Ovary (tissue), 9 donors: ENCODE measurements around the gene ABCC3. TPM values are rescaled to one million over a fixed set of nuclear protein-coding genes. Genes with fewer than 3 reads are reported as not detected.

Experiments
- DNase-seq, 5 donors: peaks; one replicate each; pipeline ENCODE4 v3.0.0-alpha.2; 2019 to 2020
- H3K27ac ChIP-seq, 2 donors: fragments of 200-600 bp; one replicate each; pipeline versions ENCODE4 v1.5.1 to v1.8.0; 2019 to 2022
- H3K27me3 ChIP-seq: fragments of 200-600 bp; one replicate; pipeline ENCODE4 v1.8.0; 2022
- H3K36me3 ChIP-seq: fragments of 200-600 bp; sonication (generic); one replicate; pipeline ENCODE4 v1.5.1; 2019
- H3K4me1 ChIP-seq: one replicate; pipeline ENCODE4 v1.8.1; 2013; ENCODE audit warnings: mild to moderate bottlenecking, moderate library complexity; ENCODE audit not compliant: insufficient read depth
- H3K4me3 ChIP-seq: fragments of 200-600 bp; sonication (generic); one replicate; pipeline ENCODE4 v1.5.1; 2017
- H3K9me3 ChIP-seq, 2 donors: fragments of 200-600 bp in 1 of 2; sonication (generic) in 1 of 2; one replicate each; pipeline versions ENCODE4 v1.5.1 to v1.8.1; 2013 to 2019; ENCODE audit warnings: mild to moderate bottlenecking in 1 of 2, moderate library complexity in 1 of 2
- EP300 ChIP-seq: sonication (generic); formaldehyde crosslinking; IDR thresholded peaks from one replicate; pipeline ENCODE4 v1.6.1; 2017; ENCODE audit warnings: antibody characterized with exemption
- POLR2A ChIP-seq: fragments of 450-650 bp; IDR thresholded peaks from one replicate; pipeline ENCODE4 v1.6.1; 2017; ENCODE audit warnings: antibody characterized with exemption, mild to moderate bottlenecking, moderate library complexity
- WGBS, 3 donors: extraction: QIAGEN DNeasy Blood & Tissue Kit in 1 of 3; methylation state at CpG; one replicate each; pipeline versions ENCODE4 v1.1.5 to v1.1.7; 2013 to 2017; 5-methylcytosine and 5-hydroxymethylcytosine counted together
- intact Hi-C, 4 donors: fragments of 100-400 bp; cut with DNase I; formaldehyde crosslinking; loops; one replicate each; pipeline versions ENCODE4 v1.11.0 to v1.15.1; 2022 to 2023
- polyA plus RNA-seq, 2 donors: library from polyadenylated mRNA; stranded (reverse); fragments of 200-250 nt in 1 of 2; fragments of 350-450 nt in 1 of 2; fragmentation: Illumina TruSeq in 1 of 2; extraction: RNeasy Lipid Tissue Mini Kit (QIAGEN cat#74804) in 1 of 2; gene quantifications; one replicate each; pipeline ENCODE4 v1.2.3, GENCODE V29; 2013 to 2014
- total RNA-seq, 7 donors: library from RNA; depleted of rRNA in 2 of 7; stranded (reverse); fragments of >200 nt in 2 of 7; fragmentation: NEBNext Ultra II Directional in 3 of 7; extraction: Animal tissue kit (Norgen Biotek cat#: 25700) in 3 of 7; gene quantifications; one replicate each; pipeline versions ENCODE4 v1.1.0 to v1.2.4, GENCODE V29; 2016 to 2023
- TF ChIP-seq, protein P1 (sequence below), 3 donors: fragments of 450-650 bp in 2 of 3; fragments of 200-600 bp in 1 of 3; IDR thresholded peaks; one replicate each; pipeline versions ENCODE4 v1.5.1 to v1.8.0; 2016 to 2022; ENCODE audit warnings: antibody characterized with exemption in 3 of 3, mild to moderate bottlenecking in 1 of 3
- donor health status: DM: no; HTN: no; CAD: no; lungs with moderate emphysema.
- donor health status: DM: no; HTN: no; CAD: no.
- donor health status: Bipolar disorder and iron deficiency.
- donor health status: DM: yes; HTN: yes; CAD: no.
- donor health status: DM: no; HTN: no; CAD: no.
- donor health status: DM: yes; HTN: yes; CAD: no.

Gene ABCC3
- total and polyA plus RNA-seq, 9 donors = 1.4 to 14.2 (median 5.2) TPM

DNA sequence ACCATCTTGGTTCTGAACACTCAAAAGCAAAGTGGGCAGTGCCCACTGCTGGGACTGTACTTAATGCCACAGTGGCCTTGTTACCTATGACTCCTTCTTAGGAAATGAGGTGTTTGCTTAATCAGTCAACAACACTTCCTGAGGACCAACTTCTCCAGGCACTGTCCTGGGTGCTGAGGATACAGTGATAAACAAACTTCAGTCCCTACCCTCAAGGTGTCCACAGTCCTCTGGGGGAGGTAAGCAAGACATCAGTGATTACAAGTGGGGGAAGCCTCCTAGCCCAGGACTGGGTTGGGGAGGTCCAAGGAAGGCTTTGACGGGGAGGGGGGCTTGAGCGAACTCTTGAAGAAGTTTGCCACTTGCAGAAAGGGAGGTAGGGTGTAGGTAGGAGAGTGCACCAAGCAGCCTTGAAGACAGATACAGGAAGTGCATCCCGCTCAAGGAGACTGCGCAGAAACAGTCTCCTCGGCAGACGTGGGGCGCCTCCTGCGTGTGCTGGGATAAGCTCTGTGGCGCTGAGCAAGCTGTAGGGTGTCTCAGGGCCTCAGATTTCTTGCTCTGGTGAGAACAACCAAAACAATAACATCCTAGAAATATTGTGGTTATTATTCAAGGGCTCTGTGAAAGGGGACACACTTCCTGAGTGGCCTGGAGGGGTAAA, 2.6 kb upstream of the ABCC3 start:
- H3K27ac ChIP-seq = no peak overlapping the region
- TF ChIP-seq EP300 (no peak), POLR2A (no peak)
- TF ChIP-seq, protein P1, sequence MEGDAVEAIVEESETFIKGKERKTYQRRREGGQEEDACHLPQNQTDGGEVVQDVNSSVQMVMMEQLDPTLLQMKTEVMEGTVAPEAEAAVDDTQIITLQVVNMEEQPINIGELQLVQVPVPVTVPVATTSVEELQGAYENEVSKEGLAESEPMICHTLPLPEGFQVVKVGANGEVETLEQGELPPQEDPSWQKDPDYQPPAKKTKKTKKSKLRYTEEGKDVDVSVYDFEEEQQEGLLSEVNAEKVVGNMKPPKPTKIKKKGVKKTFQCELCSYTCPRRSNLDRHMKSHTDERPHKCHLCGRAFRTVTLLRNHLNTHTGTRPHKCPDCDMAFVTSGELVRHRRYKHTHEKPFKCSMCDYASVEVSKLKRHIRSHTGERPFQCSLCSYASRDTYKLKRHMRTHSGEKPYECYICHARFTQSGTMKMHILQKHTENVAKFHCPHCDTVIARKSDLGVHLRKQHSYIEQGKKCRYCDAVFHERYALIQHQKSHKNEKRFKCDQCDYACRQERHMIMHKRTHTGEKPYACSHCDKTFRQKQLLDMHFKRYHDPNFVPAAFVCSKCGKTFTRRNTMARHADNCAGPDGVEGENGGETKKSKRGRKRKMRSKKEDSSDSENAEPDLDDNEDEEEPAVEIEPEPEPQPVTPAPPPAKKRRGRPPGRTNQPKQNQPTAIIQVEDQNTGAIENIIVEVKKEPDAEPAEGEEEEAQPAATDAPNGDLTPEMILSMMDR (IDR thresholded peaks at IDR 0.05) = no peak
- WGBS, 3 donors = 76 to 83% (median 81%) methylated on average over 9 of the region's 9 CpGs
- no peak for DNase-seq
- no peaks in the 10 kb centered on the region for H3K36me3 ChIP-seq
- no peaks in the 10 kb centered on the region for H3K9me3 ChIP-seq
- no peaks in the 10 kb centered on the region for H3K27me3 ChIP-seq
- peaks cover 7% of the 10 kb centered on the region for H3K4me1 ChIP-seq
- H3K4me3 ChIP-seq = no peak overlapping the region
- intact Hi-C loops = loop anchor here in 2 of 4 donors (5.0 to 10.0 kb wide), 2 partner anchors 53 to 150 kb away; no protein-coding TSS in a partner anchor

DNA sequence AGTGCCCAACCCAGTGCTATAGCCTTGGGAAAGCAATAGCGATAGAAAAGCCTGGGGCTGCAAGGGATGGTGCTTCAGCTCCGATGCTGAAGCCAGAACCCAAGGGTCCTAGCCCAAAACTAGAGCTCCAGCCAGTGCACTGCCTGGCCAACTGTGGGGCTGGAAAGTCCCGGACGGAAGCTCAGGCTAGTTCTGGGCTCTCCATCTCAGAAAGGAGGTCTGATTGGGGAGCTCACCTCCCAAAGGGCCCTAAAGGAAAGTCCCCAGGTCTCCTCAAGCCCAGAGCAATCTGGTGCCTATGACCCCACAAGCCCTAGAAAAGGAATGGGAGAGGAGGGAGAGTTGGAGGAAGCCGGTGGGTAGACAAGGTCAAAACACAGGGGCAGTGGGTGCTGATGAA, 2.0 kb upstream of the ABCC3 start:
- 88 to 95% (median 91%) methylated on average over 5 of the region's 5 CpGs for WGBS, 3 donors
- intact Hi-C loops = loop anchor here in 2 of 4 donors (5.0 to 10.0 kb wide), 2 partner anchors 52 to 150 kb away; no protein-coding TSS in a partner anchor
- H3K36me3 ChIP-seq = no peaks in the 10 kb centered on the region
- no peaks in the 10 kb centered on the region for H3K9me3 ChIP-seq
- DNase-seq = no peak
- peaks cover 7% of the 10 kb centered on the region for H3K4me1 ChIP-seq
- no peak overlapping the region for H3K27ac ChIP-seq
- H3K4me3 ChIP-seq = no peak overlapping the region
- no peaks in the 10 kb centered on the region for H3K27me3 ChIP-seq
- no peak for TF ChIP-seq EP300
- no peak for TF ChIP-seq POLR2A
- TF ChIP-seq, protein P1 (IDR thresholded peaks at IDR 0.05) = no peak

DNA sequence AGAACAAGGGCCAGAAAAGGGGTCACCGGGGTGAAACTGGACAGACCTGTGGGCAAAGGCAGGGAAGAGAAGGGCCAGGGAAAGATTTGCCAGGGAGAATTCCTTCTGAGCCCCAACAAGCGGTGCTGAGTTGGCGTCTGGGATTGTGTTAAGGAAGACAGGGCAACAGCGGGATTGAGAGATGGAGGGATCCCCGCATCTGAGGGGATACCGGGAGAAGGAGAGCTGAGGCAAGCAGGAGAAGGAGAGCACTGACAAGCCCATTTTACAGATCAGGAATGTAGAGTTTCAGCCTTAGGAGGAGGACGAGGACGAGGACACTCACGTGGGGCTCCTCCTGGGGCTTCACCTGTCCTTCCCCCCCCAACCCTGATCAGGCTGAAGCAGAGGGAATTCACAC, 998 bp upstream of the ABCC3 start:
- TF ChIP-seq, protein P1 (IDR thresholded peaks at IDR 0.05) = no peak
- no peak for TF ChIP-seq POLR2A
- no peak for TF ChIP-seq EP300
- Histone ChIP-seq H3K4me3 (no peak overlapping the region), H3K36me3 (no peaks in the 10 kb centered on the region), H3K27me3 (no peaks in the 10 kb centered on the region), H3K4me1 (peaks cover 5% of the 10 kb centered on the region), H3K9me3 (no peaks in the 10 kb centered on the region), H3K27ac (no peak overlapping the region)
- 93 to 96% (median 95%) methylated on average over 9 of the region's 9 CpGs for WGBS, 3 donors
- intact Hi-C loops = loop anchor here in 2 of 4 donors (5.0 to 10.0 kb wide), 2 partner anchors 51 to 151 kb away; no protein-coding TSS in a partner anchor
- DNase-seq = no peak

DNA sequence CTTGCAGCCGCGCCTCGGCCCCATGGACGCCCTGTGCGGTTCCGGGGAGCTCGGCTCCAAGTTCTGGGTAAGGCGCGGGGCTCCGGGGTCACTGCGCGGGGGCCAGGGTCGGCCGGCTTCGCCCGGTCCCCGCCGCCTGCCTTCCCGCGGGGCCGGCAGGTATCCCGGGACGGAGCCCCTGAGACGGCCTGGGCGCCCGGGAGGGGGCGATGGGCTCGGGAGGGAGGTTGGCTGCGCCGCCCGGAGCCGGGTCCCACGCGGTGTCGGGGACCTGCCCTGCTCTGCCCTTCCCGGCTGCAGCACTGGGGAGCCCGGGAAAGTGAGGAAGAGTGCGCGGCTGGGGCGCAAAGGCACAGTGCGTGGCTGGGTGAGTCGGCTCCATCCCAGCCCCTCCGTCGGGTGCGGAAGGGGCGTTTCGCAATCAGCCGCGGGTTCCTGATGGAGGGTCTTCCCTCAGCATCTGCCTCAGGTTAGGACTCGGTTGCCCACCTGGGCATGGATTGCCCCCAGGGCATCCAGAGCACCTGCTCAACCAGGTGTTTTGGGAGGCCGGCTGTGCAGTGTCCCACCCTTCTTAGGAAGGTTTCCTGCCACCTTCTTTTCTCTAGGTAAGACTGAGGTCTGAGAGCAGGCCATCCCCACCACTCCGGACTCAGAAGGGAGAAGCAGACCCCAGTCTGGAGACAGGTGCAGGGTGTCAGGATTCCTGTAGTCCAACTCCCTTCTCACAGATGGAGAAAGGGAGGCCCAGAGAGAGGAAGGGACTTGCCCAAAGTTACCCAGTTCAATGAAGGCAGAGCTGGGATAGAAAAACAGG, 442 bp downstream of the ABCC3 start:
- Histone ChIP-seq H3K27me3 (no peaks in the 10 kb centered on the region), H3K4me1 (peaks cover 13% of the 10 kb centered on the region), H3K4me3 (peak overlapping the region; percentile 38), H3K36me3 (no peaks in the 10 kb centered on the region), H3K27ac (no peak overlapping the region), H3K9me3 (no peaks in the 10 kb centered on the region)
- TF ChIP-seq, protein P1 (IDR thresholded peaks at IDR 0.05) = no peak
- no peak for TF ChIP-seq POLR2A
- TF ChIP-seq EP300 = no peak
- whole genome bisulfite sequencing, 3 donors = 7 to 15% (median 8%) methylated on average over 33 to 52 of the region's 52 CpGs
- intact Hi-C loops = loop anchor here in 2 of 4 donors (5.0 to 10.0 kb wide), 3 partner anchors 47 to 153 kb away; no protein-coding TSS in a partner anchor
- no peak for DNase-seq
